Fibroblast of lung (primary cell): ENCODE results near the gene MRPS22. TPM values are rescaled to one million over a fixed set of nuclear protein-coding genes. Genes with fewer than 3 reads are reported as not detected.

ENCODE experiments used
- DNase-seq, 2 donors: peaks; one replicate each; pipeline versions ENCODE4 v3.0.0 to v3.0.0-alpha.2; 2010; ENCODE audit warnings: low read depth in 2 of 2
- H2AFZ ChIP-seq: 2 replicates; pipeline ENCODE4 v1.5.1; 2012; ENCODE audit warnings: low read length, control low read depth, inconsistent platforms
- H3K27ac ChIP-seq: 2 replicates; pipeline ENCODE4 v1.5.1; 2011; ENCODE audit warnings: low read length, control low read depth; ENCODE audit not compliant: insufficient read depth
- H3K27me3 ChIP-seq: 2 replicates; pipeline ENCODE4 v1.5.1; 2011; ENCODE audit warnings: mild to moderate bottlenecking, low read length; ENCODE audit not compliant: control insufficient read depth, insufficient read depth
- H3K36me3 ChIP-seq: 2 replicates; pipeline ENCODE4 v1.5.1; 2011; ENCODE audit warnings: low read length; ENCODE audit not compliant: control insufficient read depth, insufficient read depth
- H3K4me1 ChIP-seq: 2 replicates; pipeline ENCODE4 v1.5.1; 2011; ENCODE audit warnings: low read length; ENCODE audit not compliant: control insufficient read depth, insufficient read depth; ENCODE audit errors: extremely low read depth
- H3K4me2 ChIP-seq: 2 replicates; pipeline ENCODE4 v1.5.1; 2011; ENCODE audit warnings: low read length, control low read depth; ENCODE audit not compliant: insufficient read depth; ENCODE audit errors: extremely low read depth
- H3K4me3 ChIP-seq, 4 experiments: fragments of 200-600 bp in 1 of 4; sonication (generic) in 1 of 4; replicated peaks in 1 of 4; 2 replicates each; pipeline ENCODE4 v1.5.1; 2011 to 2016; ENCODE audit warnings: low read length in 4 of 4, low read depth in 3 of 4, mild to moderate bottlenecking in 3 of 4, control low read depth in 2 of 4, inconsistent platforms in 1 of 4, mixed read lengths in 1 of 4; ENCODE audit not compliant: insufficient read depth in 1 of 4; ENCODE audit errors: control extremely low read depth in 1 of 4
- H3K79me2 ChIP-seq: 2 replicates; pipeline ENCODE4 v1.5.1; 2012; ENCODE audit warnings: mild to moderate bottlenecking, low read length, inconsistent platforms; ENCODE audit not compliant: control insufficient read depth, insufficient read depth
- H3K9ac ChIP-seq: 2 replicates; pipeline ENCODE4 v1.5.1; 2011; ENCODE audit warnings: mild to moderate bottlenecking, low read length, control low read depth; ENCODE audit not compliant: insufficient read depth
- H3K9me3 ChIP-seq: 2 replicates; pipeline ENCODE4 v1.5.1; 2012; ENCODE audit warnings: low read depth, low read length; ENCODE audit not compliant: control insufficient read depth, insufficient read depth
- H4K20me1 ChIP-seq: 2 replicates; pipeline ENCODE4 v1.5.1; 2011; ENCODE audit warnings: low read length; ENCODE audit not compliant: control insufficient read depth, insufficient read depth; ENCODE audit errors: extremely low read depth
- EZH2 ChIP-seq: IDR thresholded peaks from 2 replicates; pipeline ENCODE4 v1.5.1; 2012; ENCODE audit warnings: low read length, control low read depth, mild to moderate bottlenecking; ENCODE audit errors: missing control alignments
- polyA plus RNA-seq, 2 donors: library from polyadenylated mRNA; depleted of rRNA in 1 of 2; stranded (reverse) in 1 of 2; unstranded in 1 of 2; fragments of >200 nt; gene quantifications; 2 replicates each; pipeline ENCODE4 v1.2.1, GENCODE V29; 2011 to 2012; ENCODE audit warnings: missing spikeins in 1 of 2
- total RNA-seq: library from RNA; depleted of rRNA; stranded (reverse); fragments of >200 nt; gene quantifications from 2 replicates; pipeline ENCODE4 v1.2.1, GENCODE V29; 2014
- TF ChIP-seq, protein P1 (sequence below), 2 donors: IDR thresholded peaks in 1 of 2; conservative IDR thresholded peaks in 1 of 2; 1 replicate in 1 of 2; 2 replicates in 1 of 2; pipeline ENCODE4 v1.5.1; 2011 to 2012; ENCODE audit warnings: low read length in 2 of 2, control low read depth in 1 of 2, inconsistent platforms in 1 of 2, low read depth in 1 of 2, mild to moderate bottlenecking in 1 of 2

Gene MRPS22
- total and polyA plus RNA-seq, 2 donors (not counting 1 experiment from before 2014, with no cell fraction given), result 56.7 to 81.3 TPM

DNA sequence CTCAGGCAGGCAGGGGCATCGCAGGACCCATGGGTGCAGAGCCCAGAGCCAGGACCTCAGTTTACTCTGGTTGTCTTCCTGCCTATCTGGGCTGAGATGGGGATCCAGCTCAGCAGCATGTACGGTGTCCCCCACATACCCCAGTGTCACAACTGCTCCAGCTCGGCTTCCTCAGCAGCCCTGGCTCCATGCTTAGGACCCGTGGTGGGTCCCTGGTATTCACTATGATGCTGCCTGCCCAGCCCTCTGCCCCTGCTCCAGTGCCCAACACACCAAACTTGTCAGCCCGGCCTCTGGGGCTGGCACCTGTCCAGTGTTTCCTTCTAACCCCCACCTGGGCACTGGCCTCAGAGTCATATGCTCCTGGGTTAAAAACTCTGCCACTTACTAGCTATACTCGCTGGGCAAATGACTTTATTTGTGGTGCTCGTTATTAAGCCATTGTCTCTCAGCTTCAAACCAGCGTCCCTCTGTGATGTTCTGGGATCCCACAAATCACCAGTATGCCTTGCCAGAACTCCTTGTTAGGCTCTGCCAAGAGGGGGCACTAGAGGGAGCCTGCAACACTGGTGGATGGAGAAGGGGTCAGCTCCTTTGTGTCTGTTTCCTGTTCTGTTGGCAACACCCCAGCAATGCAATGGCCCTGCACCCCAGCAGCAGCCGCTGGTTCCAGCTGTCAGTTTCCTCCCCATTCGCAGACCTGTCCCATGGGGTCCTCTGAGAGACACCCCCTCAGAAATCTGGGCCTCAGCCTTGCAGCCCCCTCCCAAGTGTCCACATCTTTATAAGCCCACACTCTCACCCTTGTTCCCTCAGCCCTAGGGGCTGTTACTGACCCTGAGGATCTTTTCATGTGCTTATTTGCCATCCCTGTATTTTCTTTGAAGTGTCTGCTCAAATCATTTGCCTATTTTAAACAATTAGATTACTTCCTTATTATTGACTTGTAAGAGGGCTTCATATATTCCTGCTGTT lies 24.1 kb upstream of the MRPS22 start:
- no peaks in the 10 kb centered on the region for H3K27me3 ChIP-seq
- H3K79me2 ChIP-seq, result no peaks in the 10 kb centered on the region
- H3K4me2 ChIP-seq, result no peak overlapping the region
- no peak overlapping the region for H3K4me3 ChIP-seq
- H3K9me3 ChIP-seq, result no peaks in the 10 kb centered on the region
- DNase-seq, result peak in 1 of 2 donors; percentile 18
- H3K4me1 ChIP-seq, result no peaks in the 10 kb centered on the region
- H3K27ac ChIP-seq, result no peak overlapping the region
- no peak overlapping the region for H3K9ac ChIP-seq
- H3K36me3 ChIP-seq, result no peaks in the 10 kb centered on the region
- TF ChIP-seq, protein P1, sequence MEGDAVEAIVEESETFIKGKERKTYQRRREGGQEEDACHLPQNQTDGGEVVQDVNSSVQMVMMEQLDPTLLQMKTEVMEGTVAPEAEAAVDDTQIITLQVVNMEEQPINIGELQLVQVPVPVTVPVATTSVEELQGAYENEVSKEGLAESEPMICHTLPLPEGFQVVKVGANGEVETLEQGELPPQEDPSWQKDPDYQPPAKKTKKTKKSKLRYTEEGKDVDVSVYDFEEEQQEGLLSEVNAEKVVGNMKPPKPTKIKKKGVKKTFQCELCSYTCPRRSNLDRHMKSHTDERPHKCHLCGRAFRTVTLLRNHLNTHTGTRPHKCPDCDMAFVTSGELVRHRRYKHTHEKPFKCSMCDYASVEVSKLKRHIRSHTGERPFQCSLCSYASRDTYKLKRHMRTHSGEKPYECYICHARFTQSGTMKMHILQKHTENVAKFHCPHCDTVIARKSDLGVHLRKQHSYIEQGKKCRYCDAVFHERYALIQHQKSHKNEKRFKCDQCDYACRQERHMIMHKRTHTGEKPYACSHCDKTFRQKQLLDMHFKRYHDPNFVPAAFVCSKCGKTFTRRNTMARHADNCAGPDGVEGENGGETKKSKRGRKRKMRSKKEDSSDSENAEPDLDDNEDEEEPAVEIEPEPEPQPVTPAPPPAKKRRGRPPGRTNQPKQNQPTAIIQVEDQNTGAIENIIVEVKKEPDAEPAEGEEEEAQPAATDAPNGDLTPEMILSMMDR (conservative IDR thresholded peaks at IDR 0.05 in 1 of 2, IDR thresholded peaks at IDR 0.05 in 1 of 2; ENCODE audit: low read depth in 1 of 2, low read length in 2 of 2), result peak; percentile 20 to 45
- TF ChIP-seq EZH2, result no peak
- H4K20me1 ChIP-seq, result no peaks in the 10 kb centered on the region
- H2AFZ ChIP-seq, result no peak overlapping the region

DNA sequence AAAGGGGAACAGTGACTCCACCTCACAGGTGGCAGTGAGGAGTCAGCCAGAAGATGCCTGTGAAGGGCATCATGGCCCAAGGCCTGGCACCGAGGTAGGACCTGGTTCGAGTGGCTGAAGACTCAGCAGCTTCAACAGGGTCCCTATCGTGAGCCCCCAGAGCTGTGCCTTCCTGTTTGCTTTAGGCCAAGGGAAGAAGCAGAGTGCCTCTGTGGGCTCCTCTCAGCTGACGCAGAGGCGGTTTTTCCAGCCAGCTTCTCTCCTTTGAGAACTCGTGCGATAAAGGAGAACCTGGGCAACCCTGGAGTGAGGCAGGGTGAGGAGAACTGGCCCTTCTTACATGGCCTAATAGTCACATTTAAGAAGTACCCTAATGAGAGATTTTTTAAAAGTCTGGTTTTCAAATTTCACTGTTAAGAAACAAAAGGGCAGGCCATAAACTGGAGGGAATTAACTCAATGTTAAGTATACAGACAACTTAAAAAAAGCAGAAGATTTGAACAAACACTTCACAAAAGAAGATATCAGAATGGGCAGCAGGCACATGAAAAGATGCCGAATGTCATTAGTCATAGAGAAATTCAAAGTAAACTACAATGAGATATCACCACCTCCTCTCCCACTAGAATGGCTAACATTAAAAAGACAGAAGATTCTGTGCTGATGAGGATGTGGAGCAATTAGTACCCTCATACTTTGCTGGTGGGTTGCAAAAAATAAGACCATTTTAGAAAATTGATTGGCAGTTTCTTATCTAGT lies 23.1 kb upstream of the MRPS22 start:
- Histone ChIP-seq H3K4me2 (no peak overlapping the region), H3K27me3 (no peaks in the 10 kb centered on the region), H3K27ac (no peak overlapping the region), H3K4me1 (no peaks in the 10 kb centered on the region), H3K9ac (no peak overlapping the region), H3K9me3 (no peaks in the 10 kb centered on the region), H3K79me2 (no peaks in the 10 kb centered on the region), H4K20me1 (no peaks in the 10 kb centered on the region), H3K36me3 (no peaks in the 10 kb centered on the region), H2AFZ (no peak overlapping the region), H3K4me3 (no peak overlapping the region)
- TF ChIP-seq, protein P1 (conservative IDR thresholded peaks at IDR 0.05 in 1 of 2, IDR thresholded peaks at IDR 0.05 in 1 of 2; ENCODE audit: low read depth in 1 of 2, low read length in 2 of 2), result no peak
- no peak for TF ChIP-seq EZH2
- DNase-seq, result no peak

DNA sequence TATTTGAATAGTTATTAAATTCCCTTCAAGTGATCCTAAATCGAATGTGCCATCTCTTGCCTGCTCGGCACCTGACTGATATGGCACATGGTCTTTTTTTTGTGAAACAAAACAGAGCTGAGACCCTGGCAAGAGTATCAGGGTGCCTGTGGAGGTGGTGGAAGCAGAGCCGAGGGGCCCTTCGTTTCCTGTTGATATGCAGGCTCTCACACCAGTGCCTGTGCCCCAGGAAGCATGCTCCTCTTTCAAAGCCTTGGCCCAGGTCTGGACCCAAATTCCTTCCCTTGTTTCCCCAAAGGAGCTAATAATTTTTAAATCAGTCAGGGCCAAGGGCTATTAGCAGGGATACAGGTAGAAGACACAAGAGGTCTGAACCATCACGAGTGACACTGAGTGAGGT lies 21.5 kb upstream of the MRPS22 start:
- no peak for TF ChIP-seq EZH2
- H3K79me2 ChIP-seq, result no peaks in the 10 kb centered on the region
- H3K27me3 ChIP-seq, result no peaks in the 10 kb centered on the region
- no peaks in the 10 kb centered on the region for H4K20me1 ChIP-seq
- H3K4me1 ChIP-seq, result no peaks in the 10 kb centered on the region
- no peak overlapping the region for H2AFZ ChIP-seq
- no peaks in the 10 kb centered on the region for H3K36me3 ChIP-seq
- H3K4me2 ChIP-seq, result no peak overlapping the region
- no peaks in the 10 kb centered on the region for H3K9me3 ChIP-seq
- no peak for DNase-seq
- no peak overlapping the region for H3K4me3 ChIP-seq
- no peak overlapping the region for H3K9ac ChIP-seq
- no peak overlapping the region for H3K27ac ChIP-seq
